ENCODE measurements around the gene SMC6.

GRCh38 chr2:17800693-17801458 is 47.3 kb upstream of the SMC6 start:
- TF ChIP-seq POLR2A (IDR thresholded peaks at IDR 0.05) (no peak), CTCF (IDR thresholded peaks at IDR 0.05) (no peak)
